ENCODE measurements around the gene BEX5.
"Not testable (repeated sequence)": the region's sequence is repeated elsewhere in the genome, so short reads cannot be mapped to it uniquely, and the experiment has no call there.

The BEX5 gene

DNA sequence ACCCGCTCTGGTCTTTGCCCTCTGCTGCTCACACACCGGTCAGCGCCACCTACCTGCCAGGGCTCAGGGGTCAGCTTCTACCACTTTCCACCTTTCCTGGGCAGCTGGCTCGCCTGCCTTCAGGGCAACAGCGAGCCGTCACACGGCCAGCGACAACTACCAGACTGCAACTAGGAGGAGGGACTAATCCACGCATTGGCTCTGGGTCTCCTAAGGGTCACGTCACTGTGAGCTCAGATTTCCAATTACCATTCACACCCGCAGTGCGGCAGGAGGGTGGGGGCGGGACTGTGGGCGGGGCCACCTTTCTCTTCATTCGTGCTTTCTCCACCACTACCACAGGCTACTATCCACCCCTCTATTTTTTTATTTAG is at the start of gene BEX5:
Gene BEX5, minus strand, starts transcription at position 172 of the 374 bp plus-strand sequence. CDS start 1,712 bp downstream, outside the sequence.
- DNase-seq: peak; percentile 74

DNA sequence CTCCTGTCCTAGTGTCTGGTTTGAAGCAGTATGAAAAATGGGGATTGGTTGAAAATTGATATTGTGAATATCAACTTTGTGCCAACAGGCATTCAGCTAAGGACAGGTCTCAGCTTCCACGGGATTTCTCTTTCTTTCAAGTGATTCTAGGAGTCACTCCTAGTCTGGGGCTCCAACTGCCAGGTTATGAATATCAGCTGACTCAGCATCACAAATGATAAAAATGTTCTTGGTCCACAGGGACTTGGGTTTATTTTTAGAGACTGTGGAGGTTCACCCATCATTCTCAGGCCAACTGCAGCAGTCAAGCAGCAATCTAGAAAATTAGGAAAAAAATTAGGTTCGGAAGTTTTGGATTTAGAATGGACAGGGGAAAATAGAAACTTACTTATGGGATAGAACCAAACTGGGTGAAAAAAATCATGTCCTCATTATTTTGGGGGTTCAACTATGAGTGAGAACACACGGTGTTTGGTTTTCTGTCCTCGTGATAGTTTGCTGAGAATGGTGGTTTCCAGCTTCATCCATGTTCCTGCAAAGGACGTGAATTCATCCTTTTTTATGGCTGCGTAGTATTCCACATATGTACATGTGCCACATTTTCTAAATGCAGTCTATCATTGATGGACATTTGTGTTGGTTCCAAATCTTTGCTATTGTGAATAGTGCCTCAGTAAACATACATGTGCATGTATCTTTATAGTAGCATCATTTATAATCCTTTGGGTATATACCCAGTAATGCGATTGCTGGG is 30.4 kb upstream of the BEX5 start:
- DNase-seq: no peak

GRCh38 chrX:102154900-102155805 is 624 bp downstream of the BEX5 start:
- no peak for DNase-seq

DNA sequence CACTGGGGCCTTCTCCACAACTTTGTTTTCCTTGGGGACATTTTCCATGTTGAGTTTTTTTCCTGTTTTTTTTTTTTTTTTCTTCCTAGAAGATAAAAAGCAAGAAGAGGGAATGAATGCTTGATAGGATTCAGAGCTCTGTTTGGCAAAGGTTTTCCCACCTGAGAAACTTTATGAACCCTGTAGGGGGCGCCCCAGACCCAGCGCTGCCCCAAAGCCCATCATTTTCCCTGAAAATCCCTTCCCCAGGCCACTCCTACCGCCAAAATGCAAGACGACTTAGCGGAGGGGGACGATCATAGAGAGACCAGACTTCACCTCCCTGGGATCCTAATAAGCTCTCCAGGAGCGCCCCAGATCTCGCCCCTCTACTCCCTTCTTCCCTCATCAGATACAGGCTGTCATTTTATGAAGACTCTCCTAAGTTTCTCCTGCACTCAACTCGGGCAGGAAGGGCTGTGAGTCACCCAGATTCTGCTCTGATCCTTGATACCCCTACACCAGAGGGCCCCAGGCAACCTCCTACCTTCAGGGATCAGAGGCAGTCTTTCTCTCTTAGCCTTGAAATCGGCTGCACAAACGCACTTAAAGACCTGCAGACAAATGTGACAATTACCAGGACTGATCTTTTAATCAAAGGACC is 1.4 kb downstream of the BEX5 start:
- no peak for DNase-seq

DNA sequence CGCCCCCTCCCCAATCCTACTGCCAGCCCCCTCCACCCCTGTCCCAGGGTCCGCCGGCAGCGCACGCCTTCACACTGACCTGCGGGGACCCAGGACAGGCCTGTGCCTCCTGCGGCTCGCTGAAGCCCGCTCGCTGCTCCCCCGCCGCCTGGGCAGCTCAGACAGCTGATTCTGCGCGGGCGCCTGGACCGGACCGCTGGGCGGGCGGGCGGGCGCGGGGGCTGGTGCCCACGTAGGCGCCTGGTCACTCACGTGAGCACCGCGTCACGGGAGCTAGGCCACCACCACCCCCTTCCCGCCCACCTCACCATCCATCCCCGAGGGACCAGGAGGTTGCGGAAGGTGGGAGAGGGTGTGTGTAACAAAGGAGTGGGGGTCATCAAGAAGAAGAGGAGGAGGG is 13.5 kb downstream of the BEX5 start, which contains the start of gene TCEAL6:
Gene TCEAL6, minus strand, starts transcription at position 208 of the 400 bp plus-strand sequence.
- DNase-seq: not testable (repeated sequence)

GRCh38 chrX:102141631-102142030 is 14.1 kb downstream of the BEX5 start:
- not testable (repeated sequence) for DNase-seq

- DNase-seq: not testable (repeated sequence)
Observed at GRCh38 chrX:102140876-102141275, 14.9 kb downstream of the BEX5 start.

DNA sequence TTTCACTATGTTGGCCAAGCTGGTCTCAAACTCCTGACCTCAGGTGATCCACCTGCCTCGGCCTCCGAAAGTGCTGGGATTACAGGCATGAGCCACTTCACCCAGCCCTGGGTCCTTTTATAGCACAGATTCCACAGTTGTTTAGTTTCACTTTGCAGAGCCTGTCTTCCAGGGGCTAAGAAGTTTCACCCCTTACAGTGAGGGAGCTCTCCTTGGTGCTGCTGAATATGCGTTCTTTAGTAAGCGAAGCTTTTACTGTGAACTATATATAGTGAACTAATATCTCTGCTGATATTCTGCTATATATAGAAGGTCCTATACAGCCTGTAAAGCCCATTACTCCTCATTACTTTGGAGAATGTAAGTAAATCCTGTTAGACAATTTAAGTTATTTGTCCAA is 17.7 kb downstream of the BEX5 start:
- no peak for DNase-seq

DNA sequence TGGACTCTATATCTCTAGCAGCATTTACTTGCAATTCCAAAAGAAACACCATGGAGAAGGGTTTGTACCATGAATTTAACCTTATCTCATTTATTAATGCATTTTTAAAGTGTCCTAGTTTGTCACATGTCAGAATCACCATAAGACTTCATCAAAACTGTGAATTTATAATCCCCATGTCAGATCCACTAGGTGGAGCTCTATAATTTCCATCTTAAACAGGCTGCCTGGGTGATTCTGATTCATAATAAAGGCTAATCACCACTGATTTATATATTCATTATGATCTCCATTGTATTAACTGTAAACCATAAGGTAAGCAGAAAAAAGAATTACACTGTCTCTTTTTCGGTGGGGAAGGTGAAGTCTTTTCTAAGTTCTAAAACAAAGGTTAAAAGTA is 26.3 kb downstream of the BEX5 start:
- DNase-seq: no peak

DNA sequence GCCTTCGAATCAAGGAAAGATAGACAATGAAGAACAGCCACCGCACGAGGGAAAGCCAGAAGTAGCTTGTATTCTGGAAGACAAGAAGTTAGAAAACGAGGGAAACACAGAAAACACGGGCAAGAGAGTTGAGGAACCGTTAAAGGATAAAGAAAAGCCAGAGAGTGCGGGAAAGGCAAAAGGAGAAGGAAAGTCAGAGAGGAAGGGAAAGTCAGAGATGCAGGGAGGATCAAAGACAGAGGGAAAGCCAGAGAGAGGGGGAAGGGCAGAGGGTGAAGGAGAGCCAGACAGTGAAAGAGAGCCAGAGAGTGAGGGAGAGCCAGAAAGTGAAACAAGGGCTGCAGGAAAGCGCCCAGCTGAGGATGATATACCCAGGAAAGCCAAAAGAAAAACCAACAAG is 28.9 kb downstream of the BEX5 start:
- DNase-seq: no peak

GRCh38 chrX:102126080-102126818 is 29.5 kb downstream of the BEX5 start:
- not testable (repeated sequence) for DNase-seq

DNA sequence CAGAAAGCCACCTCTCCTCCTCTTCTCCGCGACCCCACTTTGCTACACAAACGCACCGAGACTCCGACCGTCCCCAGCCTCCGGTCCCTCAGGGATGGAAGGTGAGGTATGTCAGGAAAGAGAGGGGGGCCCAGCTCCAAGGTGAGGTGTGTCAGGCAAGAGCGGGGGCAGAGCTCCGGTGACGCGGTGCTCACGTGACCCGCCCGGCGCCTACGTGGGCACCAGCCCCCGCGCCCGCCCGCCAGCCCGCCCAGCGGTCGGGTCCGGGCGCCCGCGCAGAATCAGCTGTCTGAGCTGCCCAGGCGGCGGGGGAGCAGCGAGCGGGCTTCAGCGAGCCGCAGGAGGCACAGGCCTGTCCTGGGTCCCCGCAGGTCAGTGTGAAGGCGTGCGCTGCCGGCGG is 30.3 kb downstream of the BEX5 start, which contains the start of gene TCEAL2:
Gene TCEAL2, plus strand, starts transcription at position 244 of the 400 bp plus-strand sequence. CDS start 1,152 bp downstream, outside the sequence.
- peak; percentile 40 for DNase-seq

GRCh38 chrX:102125014-102125413 is 30.8 kb downstream of the BEX5 start:
- DNase-seq: not testable (repeated sequence)

DNA sequence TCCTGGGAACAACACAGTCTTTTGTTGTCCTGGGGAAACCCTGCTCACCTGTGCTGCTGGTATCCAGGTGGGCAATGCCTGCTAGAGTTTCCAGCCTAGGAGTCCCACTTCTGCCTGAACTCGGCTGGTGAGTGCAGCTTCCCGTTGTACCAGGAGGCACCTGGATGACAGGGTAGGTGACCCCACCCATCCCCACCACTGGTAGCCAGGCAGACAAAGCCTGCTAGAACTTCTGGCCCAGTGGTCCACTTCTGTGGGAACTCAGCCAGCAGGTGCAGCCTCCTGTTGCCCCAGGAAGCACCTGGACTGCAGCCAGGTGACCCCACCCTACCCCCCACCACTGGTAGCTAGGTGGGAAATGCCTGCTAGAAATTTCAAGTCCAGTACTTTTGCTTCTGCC is 40.0 kb downstream of the BEX5 start:
- no peak for DNase-seq

DNA sequence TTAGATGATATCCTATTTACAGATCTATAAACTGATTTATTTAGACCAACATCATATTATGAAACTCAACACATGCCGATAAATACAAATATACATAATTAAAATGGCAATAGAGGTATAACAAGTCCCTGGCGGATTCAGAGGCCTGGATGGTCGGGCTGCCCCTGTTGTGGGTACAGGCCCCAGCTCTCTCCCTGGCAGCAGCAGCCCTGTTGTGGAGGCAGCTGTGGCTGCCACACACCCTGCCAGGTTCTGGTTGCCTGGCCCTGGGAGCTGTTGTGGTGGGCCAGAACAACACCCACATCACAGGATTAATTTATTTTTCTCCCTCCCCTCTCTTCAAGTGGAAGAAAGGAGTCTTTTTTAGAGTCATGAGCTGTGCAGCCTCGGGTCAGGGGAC is 42.4 kb downstream of the BEX5 start:
- no peak for DNase-seq
